Pancreas (tissue), 10 donors: ENCODE data around the gene OPCML. TPM values are rescaled to one million over a fixed set of nuclear protein-coding genes. Genes with fewer than 3 reads are reported as not detected.
A peak's percentile ranks its signal among the peaks of the same experiment; 100 is the strongest.

Experiments used
- ATAC-seq, 4 donors: fragments of 200-7000 bp; cut with Tn5 transposase; one replicate each; pipeline versions ENCODE4 v1.8.0 to v1.9.1; 2020; ENCODE audit warnings: mild to moderate bottlenecking in 4 of 4, moderate library complexity in 4 of 4
- DNase-seq, 6 donors: peaks; one replicate each; pipeline ENCODE4 v3.0.0-alpha.2; 2020
- FAIRE-seq: peaks from 2 replicates; lab custom pipeline; 2012; peaks lifted over from hg19 to GRCh38; lab: Jason Lieb, UNC
- H3K27ac ChIP-seq, 4 donors: fragments of 200-600 bp; sonication (generic); 1 replicate in 3 of 4; 2 replicates in 1 of 4; pipeline versions ENCODE4 v1.5.0 to v1.8.0; 2020
- H3K27me3 ChIP-seq, 4 donors: fragments of 200-600 bp; one replicate each; pipeline ENCODE4 v1.8.0; 2021
- H3K36me3 ChIP-seq, 3 donors: fragments of 200-600 bp; sonication (generic) in 1 of 3; one replicate each; pipeline versions ENCODE4 v1.5.0 to v1.8.0; 2020 to 2021
- H3K4me1 ChIP-seq, 3 donors: fragments of 200-600 bp; one replicate each; pipeline ENCODE4 v1.8.0; 2021
- H3K4me3 ChIP-seq, 4 donors: fragments of 200-600 bp; sonication (generic) in 2 of 4; one replicate each; pipeline versions ENCODE4 v1.5.0 to v1.8.0; 2020 to 2021
- H3K9me3 ChIP-seq, 4 donors: fragments of 200-600 bp; one replicate each; pipeline ENCODE4 v1.8.0; 2021
- CTCF ChIP-seq, 4 donors: fragments of 200-600 bp; sonication (generic) in 3 of 4; IDR thresholded peaks; one replicate each; pipeline versions ENCODE4 v1.5.0 to v1.8.0; 2021; ENCODE audit warnings: antibody characterized with exemption in 4 of 4
- WGBS, 2 donors: extraction: QIAGEN DNeasy Blood & Tissue Kit; methylation state at CpG; one replicate each; pipeline ENCODE4 v1.1.7; 2013; 5-methylcytosine and 5-hydroxymethylcytosine counted together
- intact Hi-C, 3 donors: fragments of 100-400 bp; cut with DNase I; formaldehyde crosslinking; loops; one replicate each; pipeline versions ENCODE4 v1.11.1 to v1.14.2; 2022
- polyA plus RNA-seq, 2 donors: library from polyadenylated mRNA; stranded (reverse); fragments of 200-250 nt; gene quantifications; one replicate each; pipeline ENCODE4 v1.2.3, GENCODE V29; 2013
- total RNA-seq, 6 donors: library from RNA; stranded (reverse); fragmentation: NEBNext Ultra II Directional in 4 of 6; extraction: Animal tissue kit (Norgen Biotek cat#: 25700) in 4 of 6; gene quantifications; one replicate each; pipeline versions ENCODE4 v1.2.1 to v1.2.4, GENCODE V29; 2021 to 2023
- donor health status: healthy with polysubstance abuse.
- donor health status: DM: no; HTN: no; CAD: no; lungs with moderate emphysema.
- donor health status: DM: no; HTN: no; CAD: no.
- donor health status: control.
- donor health status: control.
- donor health status: Bipolar disorder and iron deficiency.
- donor health status: DM: yes; HTN: yes; CAD: no.
- donor health status: DM: no; HTN: no; CAD: no.
- donor health status: DM: no; HTN: no; CAD: no.
- donor health status: DM: yes; HTN: yes; CAD: no.

Gene OPCML
- total and polyA plus RNA-seq, 8 donors, result 0.05 to 0.31 (median 0.19) TPM

GRCh38 chr11:132445859-132446291 lies 1086.4 kb downstream of the OPCML start:
- no peak for FAIRE-seq
- no peak overlapping the region for H3K4me3 ChIP-seq

GRCh38 chr11:132444911-132445310 lies 1087.4 kb downstream of the OPCML start:
- intact Hi-C loops, result no loop called here
- DNase-seq (peak in 4 of 6 donors; percentile 28 to 60 (median 52)), FAIRE-seq (no peak), ATAC-seq (peak; percentile 22 to 94 (median 80))
- Histone ChIP-seq H3K27me3 (no peaks in the 10 kb centered on the region), H3K4me3 (no peak overlapping the region), H3K36me3 (no peaks in the 10 kb centered on the region), H3K9me3 (no peaks in the 10 kb centered on the region), H3K4me1 (no peaks in the 10 kb centered on the region), H3K27ac (no peak overlapping the region)
- WGBS, 2 donors, result 56 to 63% methylated on average over 4 of the region's 4 CpGs
- TF ChIP-seq CTCF (IDR thresholded peaks at IDR 0.05), result no peak

More at GRCh38 chr11:132445859-132446291, 1086.4 kb downstream of the OPCML start:
- 35 to 67% methylated on average over 1 of the region's 1 CpG for WGBS, 2 donors
- TF ChIP-seq CTCF (IDR thresholded peaks at IDR 0.05), result no peak
- no peaks in the 10 kb centered on the region for H3K4me1 ChIP-seq
- ATAC-seq (no peak), DNase-seq (no peak)
- no peaks in the 10 kb centered on the region for H3K36me3 ChIP-seq
- no peaks in the 10 kb centered on the region for H3K27me3 ChIP-seq
- no peak overlapping the region for H3K27ac ChIP-seq
- no peaks in the 10 kb centered on the region for H3K9me3 ChIP-seq
- intact Hi-C loops, result no loop called here

GRCh38 chr11:132439711-132440255 lies 1092.5 kb downstream of the OPCML start:
- Histone ChIP-seq H3K4me1 (no peaks in the 10 kb centered on the region), H3K9me3 (no peaks in the 10 kb centered on the region), H3K36me3 (no peaks in the 10 kb centered on the region), H3K27me3 (no peaks in the 10 kb centered on the region), H3K4me3 (no peak overlapping the region), H3K27ac (no peak overlapping the region)
- intact Hi-C loops, result no loop called here
- no peak for ATAC-seq
- FAIRE-seq, result no peak
- 62 to 79% methylated on average over 5 of the region's 5 CpGs for WGBS, 2 donors
- DNase-seq, result no peak
- TF ChIP-seq CTCF (IDR thresholded peaks at IDR 0.05), result no peak

- H3K9me3 ChIP-seq, result no peaks in the 10 kb centered on the region
- 41 to 72% methylated on average over 1 of the region's 1 CpG for WGBS, 2 donors
- no peaks in the 10 kb centered on the region for H3K27me3 ChIP-seq
- intact Hi-C loops, result no loop called here
- no peak overlapping the region for H3K27ac ChIP-seq
- H3K4me3 ChIP-seq, result no peak overlapping the region
- FAIRE-seq (no peak), DNase-seq (no peak), ATAC-seq (no peak)
- H3K4me1 ChIP-seq, result no peaks in the 10 kb centered on the region
- H3K36me3 ChIP-seq, result no peaks in the 10 kb centered on the region
- TF ChIP-seq CTCF (IDR thresholded peaks at IDR 0.05), result no peak
These were observed 1093.9 kb downstream of the OPCML start for GRCh38 chr11:132438418-132438817.

DNA sequence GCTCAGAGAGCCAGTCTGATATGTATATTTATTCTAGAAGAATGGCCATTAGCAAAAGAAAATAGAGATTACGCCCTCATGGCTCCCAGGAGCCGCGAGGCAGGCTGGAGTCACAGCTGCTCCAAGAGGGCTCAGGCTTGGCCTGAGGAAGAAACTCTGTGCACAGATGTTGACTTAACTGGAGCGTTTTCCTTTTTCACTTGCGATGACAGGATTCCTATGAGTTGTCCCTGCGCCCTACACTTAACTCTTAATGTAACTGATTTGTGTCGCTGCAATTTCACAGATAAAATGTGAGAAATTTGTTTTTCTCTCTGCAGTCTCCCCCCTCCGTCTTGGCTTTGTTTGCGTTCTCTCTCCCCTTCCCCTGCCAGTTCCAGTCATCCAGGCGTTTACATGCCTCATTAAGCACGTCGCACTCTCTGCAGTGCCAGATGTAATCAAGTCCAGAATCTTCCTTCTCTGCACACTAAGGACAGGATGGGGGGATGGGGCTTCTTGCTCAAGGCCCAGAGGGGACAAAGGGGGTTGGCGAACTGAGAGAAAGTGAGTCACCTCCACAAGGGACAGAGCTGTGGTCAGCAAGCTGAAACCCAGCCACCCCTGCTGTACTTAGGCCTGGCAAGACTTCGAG lies 1101.8 kb downstream of the OPCML start:
- WGBS, 2 donors, result 29 to 42% methylated on average over 14 of the region's 14 CpGs
- TF ChIP-seq CTCF (IDR thresholded peaks at IDR 0.05), result no peak
- no peak for DNase-seq

More for the DNA sequence above, 1101.8 kb downstream of the OPCML start:
- Histone ChIP-seq H3K27me3 (no peaks in the 10 kb centered on the region), H3K36me3 (no peaks in the 10 kb centered on the region), H3K4me1 (no peaks in the 10 kb centered on the region), H3K27ac (no peak overlapping the region), H3K4me3 (no peak overlapping the region), H3K9me3 (no peaks in the 10 kb centered on the region)
- FAIRE-seq (no peak), ATAC-seq (peak in 2 of 4 donors; percentile 37 to 51)
- intact Hi-C loops, result no loop called here
